ENCODE data around the gene XRCC4.
"Not testable (repeated sequence)": the region's sequence is repeated elsewhere in the genome, so short reads cannot be mapped to it uniquely, and the experiment has no call there.

XRCC4 gene

GRCh38 chr5:83192947-83193346 lies 115.6 kb downstream of the XRCC4 start:
- DNase-seq: no peak

- no peak for DNase-seq
Observed at GRCh38 chr5:83197326-83197967, 120.1 kb downstream of the XRCC4 start.

- DNase-seq: no peak
Observed at GRCh38 chr5:83199126-83199525, 121.8 kb downstream of the XRCC4 start.

GRCh38 chr5:83204651-83205050 lies 127.3 kb downstream of the XRCC4 start:
- no peak for DNase-seq

DNA sequence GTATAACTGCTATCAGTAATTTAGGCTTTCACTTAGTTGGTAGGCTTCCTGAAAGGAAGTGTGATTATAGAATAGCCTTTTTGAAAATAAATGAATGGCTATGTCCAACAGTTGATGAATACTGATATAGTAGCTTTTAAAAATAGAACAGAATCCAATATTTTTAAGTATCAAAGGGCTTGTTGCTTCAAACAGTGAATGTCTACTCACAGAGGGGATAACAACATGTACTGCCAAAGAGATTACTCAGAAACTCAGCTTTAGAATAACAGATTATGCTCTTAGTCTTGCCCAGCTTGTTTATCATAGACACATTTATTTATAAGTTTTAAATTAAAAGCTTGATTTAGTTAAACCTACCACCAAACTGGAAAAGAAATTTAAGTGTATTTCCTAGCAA lies 132.6 kb downstream of the XRCC4 start:
- DNase-seq: no peak

GRCh38 chr5:83219077-83219476 lies 141.7 kb downstream of the XRCC4 start:
- no peak for DNase-seq

DNA sequence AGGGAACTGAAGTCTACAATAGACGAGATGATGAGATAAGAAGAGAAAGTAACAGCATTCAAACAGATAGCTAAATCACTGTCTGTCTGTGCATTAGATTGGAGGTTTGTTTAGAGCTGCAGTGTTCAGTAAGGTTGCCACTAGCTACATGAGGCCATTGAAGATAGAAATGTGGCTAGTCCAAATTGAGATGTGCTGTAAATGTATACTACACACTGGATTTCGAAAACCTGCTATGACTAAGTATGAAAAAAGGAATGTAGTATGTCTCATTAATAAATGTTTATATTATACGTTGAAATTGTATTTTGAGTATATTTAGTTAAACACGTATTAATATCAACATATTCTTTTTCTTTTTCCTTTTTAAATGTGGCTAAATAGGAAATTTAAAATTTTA lies 142.1 kb downstream of the XRCC4 start:
- no peak for DNase-seq

DNA sequence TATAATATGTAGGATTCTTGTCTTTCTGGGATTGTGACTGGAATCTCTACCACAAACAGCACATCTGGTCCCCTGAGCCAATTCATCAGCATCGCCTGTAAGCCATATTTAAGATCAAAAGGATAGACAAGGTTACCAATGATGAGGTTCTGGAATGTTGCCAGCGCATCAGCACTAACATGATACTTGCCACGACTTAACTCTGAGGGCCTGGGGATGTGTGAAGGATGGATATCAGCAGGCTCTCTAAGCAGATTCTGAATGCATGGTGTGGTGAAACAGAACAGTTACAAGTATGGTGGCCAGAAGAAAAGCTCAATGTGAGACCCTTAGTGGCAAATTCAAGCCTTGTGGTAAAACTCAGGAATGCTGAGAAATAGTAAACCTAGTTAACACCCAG lies 143.0 kb downstream of the XRCC4 start:
- DNase-seq: no peak

DNA sequence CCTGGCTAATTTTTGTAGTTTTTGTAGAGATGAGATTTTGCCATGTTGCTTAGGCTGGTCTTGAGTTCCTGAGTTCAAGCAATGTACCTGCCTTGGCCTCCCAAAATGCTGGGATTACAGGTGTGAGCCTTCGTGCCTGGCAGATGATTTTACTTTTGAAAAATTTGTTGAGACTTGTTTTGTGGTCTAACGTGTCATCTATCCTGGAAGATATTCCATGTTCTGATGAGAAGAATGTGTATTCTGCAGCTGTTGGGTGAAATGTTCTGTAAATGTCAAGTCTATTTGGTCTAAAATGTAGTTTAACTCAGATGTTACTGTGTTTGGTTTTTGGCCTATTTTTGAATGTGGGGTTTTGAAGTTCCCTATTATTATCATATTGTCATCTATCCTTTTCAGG lies 145.6 kb downstream of the XRCC4 start:
- no peak for DNase-seq

GRCh38 chr5:83227611-83228010 lies 150.3 kb downstream of the XRCC4 start:
- DNase-seq: no peak

DNA sequence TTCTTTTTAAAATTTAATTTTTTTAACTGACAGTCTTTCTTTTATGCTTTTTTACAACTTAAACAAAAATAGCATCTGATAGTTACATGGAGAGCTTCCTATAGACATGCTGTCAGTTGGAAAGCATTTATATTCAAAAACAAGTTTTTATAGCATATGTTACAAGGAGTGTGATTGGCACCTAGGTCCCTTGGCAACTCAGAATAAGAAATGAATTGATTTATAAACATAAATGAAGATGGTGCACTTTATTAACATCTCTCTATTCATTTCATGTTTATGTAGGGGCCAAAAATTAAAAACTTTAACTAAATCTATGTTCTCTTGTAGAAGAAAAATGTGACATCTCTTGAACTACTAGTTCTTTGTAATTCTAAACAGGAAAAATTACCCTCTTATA lies 153.2 kb downstream of the XRCC4 start:
- no peak for DNase-seq

- DNase-seq: no peak
Observed at GRCh38 chr5:83244516-83244915, 167.2 kb downstream of the XRCC4 start.

DNA sequence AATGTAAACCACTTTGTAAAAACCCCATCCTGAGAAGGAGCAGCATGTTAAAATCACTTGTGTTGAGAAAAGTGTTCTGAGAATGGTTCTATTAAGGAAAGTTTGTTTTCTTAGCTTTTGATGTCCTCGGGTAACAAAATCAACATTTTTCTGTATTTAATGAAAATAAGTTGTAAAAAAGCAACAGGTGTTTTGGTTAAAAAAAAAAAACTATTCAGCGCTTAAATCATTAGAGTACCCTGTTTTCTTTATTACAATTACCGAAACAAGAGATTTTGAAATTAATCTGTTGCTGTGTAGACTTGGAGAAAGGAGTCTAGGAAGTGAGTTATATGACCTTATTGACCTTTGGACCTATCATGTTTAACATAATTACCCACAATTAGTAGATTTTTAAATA lies 167.7 kb downstream of the XRCC4 start:
- DNase-seq: no peak

GRCh38 chr5:83246071-83246470 lies 168.7 kb downstream of the XRCC4 start:
- DNase-seq: no peak

GRCh38 chr5:83249156-83249555 lies 171.8 kb downstream of the XRCC4 start:
- no peak for DNase-seq

- no peak for DNase-seq
Observed at GRCh38 chr5:83251849-83252248, 174.5 kb downstream of the XRCC4 start.

- DNase-seq: no peak
Observed at GRCh38 chr5:83253720-83254119, 176.4 kb downstream of the XRCC4 start.

DNA sequence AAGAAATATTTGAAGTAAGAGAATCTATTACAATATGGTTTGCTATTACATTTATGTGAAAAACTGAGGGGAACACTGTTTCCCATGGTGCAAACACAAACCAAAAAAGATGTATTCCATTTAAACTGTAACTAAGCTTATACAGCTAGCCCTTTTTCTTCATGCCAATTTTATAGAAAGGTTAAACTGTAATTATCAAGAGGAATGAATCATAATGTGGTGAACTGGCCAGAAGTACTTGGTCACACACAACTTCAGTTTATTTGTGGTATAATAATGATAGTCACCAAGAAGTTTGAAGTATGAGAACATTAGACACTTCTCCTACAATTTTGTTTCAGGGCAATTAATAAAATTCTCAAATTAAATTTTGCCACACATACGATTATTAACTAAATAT lies 177.9 kb downstream of the XRCC4 start:
- no peak for DNase-seq

- DNase-seq: no peak
Observed at GRCh38 chr5:83256091-83256780, 178.9 kb downstream of the XRCC4 start.

DNA sequence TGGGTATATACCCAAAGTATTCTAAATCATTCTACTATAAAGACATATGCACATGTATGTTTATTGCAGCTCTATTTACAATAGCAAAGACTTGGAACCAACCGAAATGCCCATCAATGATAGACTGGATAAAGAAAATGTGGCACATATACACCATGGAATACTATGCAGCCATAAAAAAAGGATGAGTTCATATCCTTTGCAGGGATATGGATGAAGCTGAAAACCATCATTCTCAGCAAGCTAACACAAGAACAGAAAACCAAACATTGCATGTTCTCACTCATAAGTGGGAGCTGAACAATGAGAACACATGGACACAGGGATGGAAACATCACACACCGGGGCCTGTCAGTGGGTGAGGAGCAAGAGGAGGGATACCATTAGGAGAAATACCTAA lies 180.3 kb downstream of the XRCC4 start:
- DNase-seq: not testable (repeated sequence)

GRCh38 chr5:83265318-83265717 lies 188.0 kb downstream of the XRCC4 start:
- no peak for DNase-seq

- DNase-seq: no peak
Observed at GRCh38 chr5:83270311-83270710, 193.0 kb downstream of the XRCC4 start.

- DNase-seq: no peak
Observed at GRCh38 chr5:83277154-83277553, 199.8 kb downstream of the XRCC4 start.

- DNase-seq: no peak
Observed at GRCh38 chr5:83277953-83278352, 200.6 kb downstream of the XRCC4 start.

- no peak for DNase-seq
Observed at GRCh38 chr5:83281176-83281575, 203.8 kb downstream of the XRCC4 start.
